ENCODE data around the gene UBE3D.

DNA sequence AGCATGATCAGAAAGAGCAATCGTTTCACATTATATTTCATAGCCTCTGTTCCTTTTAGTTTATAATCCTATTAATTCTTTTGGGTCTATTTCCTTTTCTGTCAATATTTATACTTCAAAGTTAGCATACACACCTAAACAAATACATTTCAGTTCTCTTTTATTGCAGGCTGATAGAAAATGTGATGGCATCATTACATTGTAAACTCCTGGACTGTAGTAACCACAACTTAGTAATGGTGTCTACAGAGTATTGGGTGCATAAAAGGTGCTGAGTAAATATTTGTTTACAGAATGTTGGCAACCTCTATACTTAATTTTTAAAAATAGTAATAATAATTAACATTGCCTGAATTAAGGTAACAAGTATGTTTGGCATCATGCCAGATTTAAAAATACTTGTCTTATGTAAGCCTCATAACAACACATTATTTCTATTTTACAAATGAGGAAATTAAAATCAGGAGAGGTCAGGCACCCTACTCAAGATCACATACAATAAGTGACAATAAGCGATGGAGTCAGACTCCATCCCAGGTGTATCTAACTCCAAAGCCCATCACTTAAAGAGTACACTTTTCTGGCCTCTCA lies 195.0 kb downstream of the UBE3D start:
- TF ChIP-seq, protein P1, sequence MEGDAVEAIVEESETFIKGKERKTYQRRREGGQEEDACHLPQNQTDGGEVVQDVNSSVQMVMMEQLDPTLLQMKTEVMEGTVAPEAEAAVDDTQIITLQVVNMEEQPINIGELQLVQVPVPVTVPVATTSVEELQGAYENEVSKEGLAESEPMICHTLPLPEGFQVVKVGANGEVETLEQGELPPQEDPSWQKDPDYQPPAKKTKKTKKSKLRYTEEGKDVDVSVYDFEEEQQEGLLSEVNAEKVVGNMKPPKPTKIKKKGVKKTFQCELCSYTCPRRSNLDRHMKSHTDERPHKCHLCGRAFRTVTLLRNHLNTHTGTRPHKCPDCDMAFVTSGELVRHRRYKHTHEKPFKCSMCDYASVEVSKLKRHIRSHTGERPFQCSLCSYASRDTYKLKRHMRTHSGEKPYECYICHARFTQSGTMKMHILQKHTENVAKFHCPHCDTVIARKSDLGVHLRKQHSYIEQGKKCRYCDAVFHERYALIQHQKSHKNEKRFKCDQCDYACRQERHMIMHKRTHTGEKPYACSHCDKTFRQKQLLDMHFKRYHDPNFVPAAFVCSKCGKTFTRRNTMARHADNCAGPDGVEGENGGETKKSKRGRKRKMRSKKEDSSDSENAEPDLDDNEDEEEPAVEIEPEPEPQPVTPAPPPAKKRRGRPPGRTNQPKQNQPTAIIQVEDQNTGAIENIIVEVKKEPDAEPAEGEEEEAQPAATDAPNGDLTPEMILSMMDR (IDR thresholded peaks at IDR 0.05): no peak
- no peak for TF ChIP-seq POLR2A (IDR thresholded peaks at IDR 0.05)
